ENCODE measurements around the gene STK25. TPM values are rescaled to one million over a fixed set of nuclear protein-coding genes. Genes with fewer than 3 reads are reported as not detected.

Gene STK25
- polyA plus RNA-seq, 1 experiment = 216 TPM

GRCh38 chr2:241514553-241514952 is 6.2 kb upstream of the STK25 start:
- POLR2A ChIA-PET = interaction anchor here (0.6 to 1.1 kb wide), 2 partner anchors 31 to 45 kb away, joined by 3 read pairs; no protein-coding TSS in a partner anchor
- Histone ChIP-seq H3K27ac (ENCODE audit: low read depth, low read length) (no peak overlapping the region), H3K4me3 (ENCODE audit: low read depth, low read length) (no peak overlapping the region), H3K9me3 (ENCODE audit: control insufficient read depth, insufficient read depth, low read length) (no peaks in the 10 kb centered on the region), H3K27me3 (ENCODE audit: control insufficient read depth, insufficient read depth, low read length) (peaks cover 2% of the 10 kb centered on the region)
- CTCF ChIA-PET = no interaction called here
- DNase-seq (ENCODE audit: low read depth, low spot score) = no peak
- no peak for TF ChIP-seq CTCF (IDR thresholded peaks at IDR 0.05; ENCODE audit: low read depth, low read length)

DNA sequence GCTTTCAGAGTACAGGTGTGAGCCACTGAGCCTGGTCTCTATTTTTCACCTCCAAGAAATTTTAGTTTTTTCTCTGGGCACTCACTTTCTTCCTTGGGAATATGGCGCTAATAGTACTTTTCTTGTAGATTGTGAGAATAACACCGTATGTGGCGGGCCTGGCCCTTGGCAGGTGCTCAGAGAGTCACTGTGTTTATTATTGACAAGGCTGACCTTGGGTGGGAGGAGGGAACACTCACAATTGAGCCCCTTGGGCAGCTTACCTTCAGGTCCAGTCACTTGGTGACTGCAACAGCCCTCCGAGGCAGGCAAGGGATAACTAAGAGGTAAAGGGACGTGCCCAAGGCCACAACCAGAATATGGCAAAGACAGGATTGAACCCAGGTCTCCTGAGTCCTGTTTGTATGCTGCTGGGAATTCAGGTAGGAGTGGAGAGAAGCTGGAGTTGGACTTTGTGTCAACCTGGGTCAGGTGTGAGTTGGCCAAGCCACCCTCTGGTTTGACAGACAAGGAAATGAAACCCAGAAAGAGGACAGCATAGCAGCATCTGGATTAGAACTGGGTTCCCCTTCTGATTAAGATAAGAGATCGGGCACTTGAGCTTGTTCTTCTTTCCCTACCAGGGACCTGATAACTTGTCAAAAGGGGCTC is 2.8 kb upstream of the STK25 start:
- no peak for TF ChIP-seq CTCF (IDR thresholded peaks at IDR 0.05; ENCODE audit: low read depth, low read length)
- Histone ChIP-seq H3K9me3 (ENCODE audit: control insufficient read depth, insufficient read depth, low read length) (peaks cover 5% of the 10 kb centered on the region; the same call in 1 of the 2 replicates), H3K27me3 (ENCODE audit: control insufficient read depth, insufficient read depth, low read length) (no peaks in the 10 kb centered on the region), H3K27ac (ENCODE audit: low read depth, low read length) (no peak overlapping the region), H3K4me3 (ENCODE audit: low read depth, low read length) (no peak overlapping the region)
- ChIA-PET POLR2A (no interaction called here), CTCF (no interaction called here)
- no peak for DNase-seq (ENCODE audit: low read depth, low spot score)

DNA sequence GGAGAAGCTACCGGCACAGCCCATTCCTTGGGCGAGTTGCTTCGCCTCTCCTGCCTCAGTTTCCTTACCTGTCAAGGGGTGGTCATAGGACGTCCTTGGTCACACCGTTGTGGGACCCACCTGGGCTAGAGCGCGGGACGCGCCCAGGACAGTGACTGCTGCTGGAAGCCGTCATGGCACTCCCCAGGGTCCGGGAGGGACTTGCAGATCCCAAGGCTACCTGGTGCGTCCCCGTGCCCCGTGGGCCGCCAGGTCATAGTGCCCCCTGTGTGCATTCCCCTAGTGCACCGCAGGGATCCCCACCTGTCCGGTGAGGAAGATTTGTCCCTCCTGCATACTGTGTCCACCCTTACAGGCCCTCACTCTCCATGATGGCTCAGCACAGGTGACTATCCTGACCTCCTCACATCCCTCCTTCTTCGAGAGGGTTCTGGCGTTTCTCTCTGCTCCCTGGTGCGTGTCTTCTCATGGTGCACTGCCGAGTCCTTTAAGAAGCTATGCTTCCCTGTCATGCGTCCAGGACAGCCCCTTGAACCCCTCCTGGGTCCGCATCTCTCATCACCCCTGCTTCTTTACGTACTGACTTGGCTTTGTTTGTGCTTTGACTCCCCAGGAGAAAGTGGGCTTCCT is 886 bp upstream of the STK25 start:
- H3K4me3 ChIP-seq (ENCODE audit: low read depth, low read length) = peak overlapping the region; percentile 63
- peak overlapping the region; percentile 57 for H3K27ac ChIP-seq (ENCODE audit: low read depth, low read length)
- TF ChIP-seq CTCF (IDR thresholded peaks at IDR 0.05; ENCODE audit: low read depth, low read length) = no peak
- DNase-seq (ENCODE audit: low read depth, low spot score) = no peak
- ChIA-PET POLR2A (interaction anchor here (1.3 kb wide), 1 partner anchor 49 kb away, joined by 3 read pairs; the partner anchor contains the start of gene BOK), CTCF (no interaction called here)
- peaks cover 5% of the 10 kb centered on the region; the same call in 1 of the 2 replicates for H3K9me3 ChIP-seq (ENCODE audit: control insufficient read depth, insufficient read depth, low read length)
- H3K27me3 ChIP-seq (ENCODE audit: control insufficient read depth, insufficient read depth, low read length) = no peaks in the 10 kb centered on the region

DNA sequence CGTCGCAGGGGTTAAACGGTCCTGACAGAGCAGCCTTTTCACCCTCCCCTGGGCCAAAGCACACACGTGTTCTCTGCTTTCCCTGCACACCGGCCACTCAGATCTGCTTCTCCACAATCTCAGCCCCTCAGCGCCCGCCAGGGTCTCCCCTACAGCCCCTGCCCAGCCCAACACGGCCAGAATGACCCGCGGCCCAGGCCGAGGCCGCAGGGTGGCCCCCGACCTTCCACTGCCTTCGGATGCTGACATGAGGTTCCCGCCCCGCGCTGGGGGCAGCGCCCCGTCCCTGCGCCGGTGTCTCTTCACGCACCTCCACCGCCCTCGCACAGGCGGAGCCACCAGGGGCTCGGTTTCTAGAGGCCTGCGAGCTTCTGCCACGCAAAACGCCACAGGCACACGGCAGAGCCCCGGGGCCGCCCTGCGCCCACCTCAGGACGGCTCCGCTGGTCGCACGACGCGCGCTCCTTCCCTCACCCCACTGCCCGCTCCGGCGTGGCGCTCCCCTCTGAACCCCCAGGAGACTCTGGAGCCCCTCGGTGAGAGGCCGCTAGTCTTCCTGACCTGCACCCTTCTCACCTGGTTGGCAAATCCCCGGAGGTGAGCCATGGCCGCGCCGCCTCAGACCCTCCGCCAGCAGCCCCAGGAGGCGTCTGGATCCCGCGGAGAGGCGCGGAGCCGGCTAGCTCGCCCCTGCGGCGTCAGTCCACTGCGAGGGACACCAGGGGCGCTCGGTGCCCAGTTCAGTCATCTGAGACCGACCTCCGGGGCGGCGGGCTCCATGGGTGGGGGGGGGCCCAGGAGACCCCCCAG is 749 bp downstream of the STK25 start:
- no peak for DNase-seq (ENCODE audit: low read depth, low spot score)
- Histone ChIP-seq H3K27ac (ENCODE audit: low read depth, low read length) (no peak overlapping the region), H3K27me3 (ENCODE audit: control insufficient read depth, insufficient read depth, low read length) (no peaks in the 10 kb centered on the region), H3K9me3 (ENCODE audit: control insufficient read depth, insufficient read depth, low read length) (peaks cover 5% of the 10 kb centered on the region; the same call in 1 of the 2 replicates), H3K4me3 (ENCODE audit: low read depth, low read length) (peak overlapping the region; percentile 79)
- POLR2A ChIA-PET = interaction anchor here (0.6 to 0.9 kb wide), 2 partner anchors 9 to 66 kb away, joined by 3 to 4 read pairs; no protein-coding TSS in a partner anchor
- peak; percentile 24; the same call in 1 of the 2 replicates for TF ChIP-seq CTCF (IDR thresholded peaks at IDR 0.05; ENCODE audit: low read depth, low read length)
- CTCF ChIA-PET = interaction anchor here (0.6 to 1.3 kb wide), 3 partner anchors 103 to 194 kb away, joined by 3 read pairs; no protein-coding TSS in a partner anchor
